HL-60 (cell line): ENCODE results near the gene ERH.

Experiments
- CTCF ChIP-seq: IDR thresholded peaks from one replicate; pipeline ENCODE4 v1.5.1; 2011; ENCODE audit warnings: low read length, control low read depth, inconsistent platforms; ENCODE audit not compliant: insufficient read depth
- GABPA ChIP-seq: IDR thresholded peaks from 2 replicates; pipeline ENCODE4 v1.6.1; 2012; ENCODE audit warnings: low read depth
- POLR2AphosphoS5 ChIP-seq: IDR thresholded peaks from 2 replicates; pipeline ENCODE4 v1.6.1; 2012; ENCODE audit warnings: low read depth
- SPI1 ChIP-seq: IDR thresholded peaks from 2 replicates; pipeline ENCODE4 v1.6.1; 2012; ENCODE audit warnings: low read depth, mild to moderate bottlenecking, borderline replicate concordance
- TF ChIP-seq, protein P1 (sequence below): IDR thresholded peaks from 2 replicates; pipeline ENCODE4 v1.6.1; 2012; ENCODE audit warnings: low read depth; ENCODE audit not compliant: insufficient replicate concordance

- TF ChIP-seq CTCF, result no peak
- no peak for TF ChIP-seq POLR2AphosphoS5
- TF ChIP-seq, protein P1, sequence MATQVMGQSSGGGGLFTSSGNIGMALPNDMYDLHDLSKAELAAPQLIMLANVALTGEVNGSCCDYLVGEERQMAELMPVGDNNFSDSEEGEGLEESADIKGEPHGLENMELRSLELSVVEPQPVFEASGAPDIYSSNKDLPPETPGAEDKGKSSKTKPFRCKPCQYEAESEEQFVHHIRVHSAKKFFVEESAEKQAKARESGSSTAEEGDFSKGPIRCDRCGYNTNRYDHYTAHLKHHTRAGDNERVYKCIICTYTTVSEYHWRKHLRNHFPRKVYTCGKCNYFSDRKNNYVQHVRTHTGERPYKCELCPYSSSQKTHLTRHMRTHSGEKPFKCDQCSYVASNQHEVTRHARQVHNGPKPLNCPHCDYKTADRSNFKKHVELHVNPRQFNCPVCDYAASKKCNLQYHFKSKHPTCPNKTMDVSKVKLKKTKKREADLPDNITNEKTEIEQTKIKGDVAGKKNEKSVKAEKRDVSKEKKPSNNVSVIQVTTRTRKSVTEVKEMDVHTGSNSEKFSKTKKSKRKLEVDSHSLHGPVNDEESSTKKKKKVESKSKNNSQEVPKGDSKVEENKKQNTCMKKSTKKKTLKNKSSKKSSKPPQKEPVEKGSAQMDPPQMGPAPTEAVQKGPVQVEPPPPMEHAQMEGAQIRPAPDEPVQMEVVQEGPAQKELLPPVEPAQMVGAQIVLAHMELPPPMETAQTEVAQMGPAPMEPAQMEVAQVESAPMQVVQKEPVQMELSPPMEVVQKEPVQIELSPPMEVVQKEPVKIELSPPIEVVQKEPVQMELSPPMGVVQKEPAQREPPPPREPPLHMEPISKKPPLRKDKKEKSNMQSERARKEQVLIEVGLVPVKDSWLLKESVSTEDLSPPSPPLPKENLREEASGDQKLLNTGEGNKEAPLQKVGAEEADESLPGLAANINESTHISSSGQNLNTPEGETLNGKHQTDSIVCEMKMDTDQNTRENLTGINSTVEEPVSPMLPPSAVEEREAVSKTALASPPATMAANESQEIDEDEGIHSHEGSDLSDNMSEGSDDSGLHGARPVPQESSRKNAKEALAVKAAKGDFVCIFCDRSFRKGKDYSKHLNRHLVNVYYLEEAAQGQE, result no peak
- no peak for TF ChIP-seq SPI1
- no peak for TF ChIP-seq GABPA
Measured at GRCh38 chr14:69413483-69413882, 15.4 kb upstream of the ERH start.
